Measurements from ENCODE around the gene MPP2.
A peak's percentile ranks its signal among the peaks of the same experiment; 100 is the strongest.
"Not testable (repeated sequence)": the region's sequence is repeated elsewhere in the genome, so short reads cannot be mapped to it uniquely, and the experiment has no call there.

The MPP2 gene

DNA sequence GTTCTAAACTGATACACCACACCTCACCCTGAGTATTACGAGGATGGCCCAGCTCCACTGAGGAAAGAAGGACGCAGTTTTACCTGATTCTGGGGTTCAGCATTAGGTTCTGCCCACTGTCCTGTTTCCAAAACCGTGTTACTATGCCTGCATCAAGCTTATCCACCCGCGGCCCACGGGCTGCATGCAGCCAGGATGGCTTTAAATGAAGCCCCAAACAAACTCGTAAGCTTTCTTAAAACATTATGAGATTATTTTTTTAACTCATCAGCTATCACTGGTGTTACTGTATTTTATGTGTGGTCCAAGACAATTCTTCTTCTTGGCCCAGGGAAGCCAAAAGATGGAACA is 64.4 kb downstream of the MPP2 start:
- Histone ChIP-seq H3K27ac (no peak overlapping the region), H3K9me3 (replicated peaks in 1 of 11) (no peaks in the 10 kb centered on the region), H4K20me1 (no peaks in the 10 kb centered on the region), H3K36me3 (no peaks in the 10 kb centered on the region), H3K9ac (no peak overlapping the region), H3K27me3 (no peaks in the 10 kb centered on the region), H3K4me1 (peaks cover 0 to 14% (median 8%) of the 10 kb centered on the region in 10 experiments; a peak in 15 of 20 replicates), H3K4me2 (no peak overlapping the region), H3K4me3 (no peak overlapping the region)
- no peak for TF ChIP-seq Cebpa-rat (IDR thresholded peaks at IDR 0.05)

DNA sequence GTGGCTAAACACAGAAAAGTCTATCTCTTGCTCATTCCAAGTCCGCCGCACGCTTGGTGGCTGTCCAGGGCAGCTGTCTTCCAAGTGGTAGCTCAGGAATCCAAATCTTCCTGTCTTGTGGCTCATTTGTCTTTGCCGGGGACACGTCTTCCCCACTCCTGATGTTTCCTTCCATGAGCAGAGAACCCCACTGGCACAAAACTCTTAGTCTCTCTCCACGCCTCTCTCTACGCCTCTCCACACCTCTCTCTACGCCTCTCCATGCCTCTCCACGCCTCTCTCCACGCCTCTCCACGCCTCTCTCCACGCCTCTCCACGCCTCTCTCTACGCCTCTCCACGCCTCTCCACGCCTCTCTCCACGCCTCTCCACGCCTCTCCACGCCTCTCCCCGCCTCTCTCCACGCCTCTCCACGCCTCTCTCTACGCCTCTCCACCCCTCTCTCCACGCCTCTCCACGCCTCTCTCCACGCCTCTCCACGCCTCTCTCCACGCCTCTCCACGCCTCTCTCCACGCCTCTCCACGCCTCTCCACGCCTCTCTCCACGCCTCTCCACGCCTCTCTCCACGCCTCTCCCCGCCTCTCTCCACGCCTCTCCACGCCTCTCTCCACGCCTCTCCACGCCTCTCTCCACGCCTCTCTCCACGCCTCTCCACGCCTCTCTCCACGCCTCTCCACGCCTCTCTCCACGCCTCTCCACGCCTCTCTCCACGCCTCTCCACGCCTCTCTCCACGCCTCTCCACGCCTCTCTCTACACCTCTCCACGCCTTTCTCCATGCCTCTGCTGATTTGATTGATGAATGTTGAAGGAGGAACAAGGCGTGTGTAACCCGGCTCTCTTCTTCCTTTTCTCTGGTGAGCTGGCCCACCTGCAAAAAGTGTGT is 65.0 kb downstream of the MPP2 start:
- not testable (repeated sequence) for H3K4me2 ChIP-seq; H3K27me3 ChIP-seq; H3K27ac ChIP-seq; H3K9ac ChIP-seq; H3K36me3 ChIP-seq; H4K20me1 ChIP-seq; H3K4me3 ChIP-seq; H3K9me3 ChIP-seq (replicated peaks in 1 of 11)
- peaks cover 0 to 11% (median 8%) of the 10 kb centered on the region in 10 experiments; a peak in 15 of 20 replicates for H3K4me1 ChIP-seq

DNA sequence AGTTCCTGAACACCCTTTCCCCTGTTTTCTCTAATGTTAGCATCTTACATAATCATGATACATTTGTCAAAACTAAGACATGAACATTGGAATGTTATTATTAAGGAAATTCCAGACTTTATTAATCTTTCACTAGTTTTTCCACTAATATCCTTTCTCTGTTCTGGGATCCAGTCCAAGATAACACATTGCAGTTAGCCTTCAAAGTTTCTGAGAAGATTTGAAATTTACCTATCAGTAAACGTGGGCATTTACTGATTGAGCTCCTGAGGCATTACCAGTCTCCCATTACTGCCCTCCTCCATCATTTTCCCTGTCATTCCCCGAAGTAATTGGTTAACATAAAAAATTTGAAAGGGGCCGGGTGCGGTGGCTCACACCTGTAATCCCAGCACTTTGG is 66.1 kb downstream of the MPP2 start:
- H3K27ac ChIP-seq = no peak overlapping the region
- peaks cover 0 to 6% (median 0%) of the 10 kb centered on the region in 10 experiments; a peak in 4 of 20 replicates for H3K4me1 ChIP-seq
- no peak overlapping the region for H3K4me2 ChIP-seq
- no peaks in the 10 kb centered on the region for H3K9me3 ChIP-seq (replicated peaks in 1 of 11)
- no peak for TF ChIP-seq Cebpa-rat (IDR thresholded peaks at IDR 0.05)
- H3K9ac ChIP-seq = no peak overlapping the region
- no peaks in the 10 kb centered on the region for H3K36me3 ChIP-seq
- H3K4me3 ChIP-seq = no peak overlapping the region
- no peaks in the 10 kb centered on the region for H3K27me3 ChIP-seq
- no peaks in the 10 kb centered on the region for H4K20me1 ChIP-seq

DNA sequence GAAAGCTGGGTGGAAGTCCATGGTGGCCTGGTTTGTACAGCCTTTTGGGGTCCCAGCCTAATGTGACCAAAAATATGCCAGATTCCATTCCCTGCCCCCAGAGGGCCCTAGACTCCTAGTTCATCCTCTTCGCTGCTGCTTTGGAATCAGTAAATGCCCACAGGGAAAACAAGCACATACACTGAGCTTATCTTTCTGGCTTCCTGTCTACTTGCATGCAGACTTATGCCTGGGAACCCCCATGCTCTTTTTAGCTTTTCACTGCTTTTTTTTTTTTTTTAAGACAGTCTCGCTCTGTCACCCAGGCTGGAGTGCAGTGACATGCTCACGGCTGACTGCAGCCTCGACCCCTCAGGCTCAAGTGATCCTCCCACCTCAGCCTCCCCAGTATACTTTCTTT is 66.5 kb downstream of the MPP2 start:
- Histone ChIP-seq H3K27me3 (no peaks in the 10 kb centered on the region), H3K9me3 (replicated peaks in 1 of 11) (no peaks in the 10 kb centered on the region), H3K9ac (no peak overlapping the region), H3K4me2 (no peak overlapping the region), H3K27ac (no peak overlapping the region), H3K4me3 (no peak overlapping the region), H4K20me1 (no peaks in the 10 kb centered on the region), H3K4me1 (peaks cover 0 to 6% (median 0%) of the 10 kb centered on the region in 10 experiments; a peak in 1 of 20 replicates), H3K36me3 (no peaks in the 10 kb centered on the region)
- no peak for TF ChIP-seq Cebpa-rat (IDR thresholded peaks at IDR 0.05)

DNA sequence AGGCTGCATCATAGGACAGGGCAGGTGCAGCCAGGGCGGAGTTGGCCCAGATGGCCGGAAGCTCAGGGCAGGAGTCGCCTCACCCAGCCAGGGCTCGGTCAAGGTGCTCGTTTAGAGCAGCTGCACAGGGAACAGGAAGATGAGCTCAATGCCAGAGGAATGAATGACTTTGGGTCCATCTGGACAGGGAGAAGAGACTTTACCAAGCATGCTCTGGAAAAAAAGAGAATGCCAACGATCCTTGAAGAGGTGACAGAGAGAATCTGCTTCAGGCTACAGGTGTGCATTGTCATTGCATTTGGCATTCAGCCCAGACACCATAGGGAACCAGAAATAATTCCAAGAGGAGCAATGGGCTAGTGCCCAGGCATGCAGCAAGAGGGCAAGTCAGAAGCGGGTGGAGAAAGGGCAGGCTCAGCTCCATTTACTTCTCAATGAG is 67.6 kb downstream of the MPP2 start:
- TF ChIP-seq Cebpa-rat (IDR thresholded peaks at IDR 0.05) = no peak
- Histone ChIP-seq H4K20me1 (no peaks in the 10 kb centered on the region), H3K36me3 (no peaks in the 10 kb centered on the region), H3K4me2 (no peak overlapping the region), H3K9me3 (replicated peaks in 1 of 11) (no peaks in the 10 kb centered on the region), H3K4me1 (peaks cover 0 to 6% (median 0%) of the 10 kb centered on the region in 10 experiments; a peak in 1 of 20 replicates), H3K27me3 (no peaks in the 10 kb centered on the region), H3K4me3 (no peak overlapping the region), H3K27ac (no peak overlapping the region), H3K9ac (no peak overlapping the region)

DNA sequence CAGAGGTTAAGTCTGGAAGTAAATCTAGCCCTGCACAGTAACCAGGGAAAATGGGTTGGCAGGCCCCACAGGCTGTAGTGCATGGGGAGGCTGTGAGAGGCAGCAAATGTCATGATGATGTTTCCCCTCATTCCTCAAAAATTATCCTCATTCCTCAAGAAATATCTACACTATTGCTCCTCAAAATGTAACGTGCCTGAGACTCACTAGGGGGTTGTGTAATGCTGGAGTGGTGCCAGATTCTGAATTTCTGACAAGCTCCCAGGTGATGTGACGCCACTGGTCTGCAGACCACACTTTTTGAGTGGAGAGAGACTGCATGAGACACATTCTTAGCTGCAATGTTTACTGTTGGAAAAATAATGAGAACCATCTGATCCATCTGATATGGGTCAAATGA is 73.2 kb downstream of the MPP2 start:
- H3K4me3 ChIP-seq = no peak overlapping the region
- no peaks in the 10 kb centered on the region for H3K9me3 ChIP-seq (replicated peaks in 1 of 11)
- TF ChIP-seq Cebpa-rat (IDR thresholded peaks at IDR 0.05) = no peak
- peaks cover 0 to 17% (median 6%) of the 10 kb centered on the region in 11 experiments; a peak in 12 of 22 replicates for H3K27me3 ChIP-seq
- H3K4me2 ChIP-seq = peak overlapping the region in 7 of 11 experiments; percentile 86 to 98 (median 95); a peak in 3 of 22 replicates
- H3K36me3 ChIP-seq = peaks cover 0 to 22% (median 3%) of the 10 kb centered on the region in 11 experiments; a peak in 9 of 22 replicates
- peaks cover 0 to 21% (median 0%) of the 10 kb centered on the region in 11 experiments; a peak in 4 of 22 replicates for H4K20me1 ChIP-seq
- H3K9ac ChIP-seq = no peak overlapping the region
- no peak overlapping the region for H3K27ac ChIP-seq
- peaks cover 11 to 30% (median 14%) of the 10 kb centered on the region in 10 experiments; a peak in 18 of 20 replicates for H3K4me1 ChIP-seq

DNA sequence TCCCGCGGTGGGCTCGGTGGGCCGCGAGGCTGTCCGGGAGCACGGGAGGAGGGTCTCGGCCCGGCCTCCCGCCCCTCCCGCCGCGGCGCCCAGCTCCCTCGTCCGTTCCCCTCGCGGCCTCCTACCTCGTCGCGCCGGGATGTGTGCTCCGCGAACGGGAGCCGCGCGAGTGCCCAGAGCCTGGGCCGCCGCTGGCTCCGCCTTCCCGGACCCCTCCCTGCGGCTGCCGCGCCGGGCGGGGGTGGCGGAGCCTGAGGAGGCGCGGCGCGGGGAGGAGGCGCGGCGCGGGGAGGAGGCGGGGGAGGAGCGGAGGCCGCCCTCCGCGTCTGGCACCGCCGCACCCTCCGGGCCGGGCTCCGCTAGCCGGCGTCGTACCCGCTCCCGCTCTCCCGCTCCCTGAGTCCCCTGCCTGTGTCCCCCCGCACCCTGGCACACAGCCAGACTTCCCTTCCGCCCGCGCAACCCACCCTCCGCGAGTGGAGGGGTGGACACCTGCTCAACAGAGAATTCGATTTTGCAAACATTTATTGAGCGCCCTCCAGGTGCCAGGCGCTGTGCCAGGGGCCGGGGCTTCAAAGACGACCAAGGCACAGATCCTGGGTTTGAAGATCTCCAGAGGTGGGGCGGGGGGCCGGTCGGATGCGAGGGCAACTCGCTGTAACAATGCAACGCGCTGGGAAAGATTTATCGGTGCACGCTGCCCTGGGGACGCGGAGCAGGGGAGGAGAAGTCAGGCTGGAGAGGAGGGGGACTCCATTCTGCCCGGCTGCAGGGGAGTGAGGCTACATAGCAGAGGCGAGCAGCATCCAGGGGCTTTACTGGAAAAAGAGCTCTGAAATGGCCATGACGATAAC is 74.1 kb downstream of the MPP2 start, which contains the start of gene MPP3:
Gene MPP3 (minus strand): TSS at position 171 of the 854 bp plus-strand sequence. CDS start 1,240 bp downstream, outside the sequence.
- Histone ChIP-seq H3K36me3 (peaks cover 0 to 31% (median 3%) of the 10 kb centered on the region in 11 experiments; a peak in 9 of 22 replicates), H3K9ac (peak within 1 kb of the TSS; percentile 61 to 80 (median 77)), H3K9me3 (replicated peaks in 1 of 11) (no peaks in the 10 kb centered on the region), H3K27ac (peak within 1 kb of the TSS; percentile 12 to 69 (median 42); a peak in 17 of 22 replicates), H3K4me1 (peaks cover 11 to 30% (median 14%) of the 10 kb centered on the region in 10 experiments; a peak in 18 of 20 replicates), H3K4me3 (peak within 1 kb of the TSS; percentile 58 to 76 (median 67)), H3K27me3 (peaks cover 0 to 17% (median 6%) of the 10 kb centered on the region in 11 experiments; a peak in 12 of 22 replicates), H4K20me1 (peaks cover 0 to 21% (median 0%) of the 10 kb centered on the region in 11 experiments; a peak in 4 of 22 replicates), H3K4me2 (peak within 1 kb of the TSS; percentile 81 to 98 (median 96))
- TF ChIP-seq Cebpa-rat (IDR thresholded peaks at IDR 0.05) = no peak

DNA sequence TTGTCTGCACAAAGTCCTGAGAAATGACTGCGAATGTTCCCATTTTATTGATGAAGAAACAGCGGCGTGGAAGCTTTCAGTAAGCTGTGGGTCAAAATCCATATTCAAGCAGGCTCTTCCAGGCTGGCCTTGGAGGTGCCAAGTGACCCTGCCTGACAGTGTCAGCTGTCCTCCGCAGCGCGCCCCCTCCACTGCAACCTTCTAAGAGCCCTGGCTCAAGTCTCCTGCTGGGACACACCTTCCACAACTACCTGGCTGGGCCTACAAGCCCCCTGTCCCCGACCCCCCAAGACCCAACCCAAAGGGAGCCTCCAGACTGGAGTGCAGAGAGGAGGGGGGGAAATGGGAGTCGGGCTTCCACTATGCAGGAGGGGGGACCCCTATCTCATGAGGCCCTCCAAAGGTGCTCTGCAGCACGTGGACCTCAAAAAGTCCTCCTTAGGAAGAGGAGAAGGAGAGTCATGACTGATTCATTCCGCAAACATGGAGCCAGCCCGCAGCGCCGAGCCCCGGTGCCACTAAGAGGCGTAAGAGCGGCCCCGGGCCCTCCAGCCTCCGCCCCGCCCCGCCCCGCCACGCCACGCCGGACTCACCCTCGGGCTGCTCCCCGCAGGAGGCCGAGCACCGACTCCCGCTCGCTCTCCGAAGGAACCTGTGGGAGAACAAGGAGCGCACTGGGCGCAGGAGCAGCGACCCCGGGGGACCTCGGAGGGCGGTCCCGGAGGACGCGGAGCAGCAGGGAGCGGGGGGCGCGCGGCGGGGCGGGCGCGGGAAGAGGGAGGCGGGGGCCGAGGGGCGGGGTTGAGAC is 75.0 kb downstream of the MPP2 start:
- Histone ChIP-seq H3K9ac (peak overlapping the region; percentile 61 to 80 (median 77)), H4K20me1 (peaks cover 0 to 21% (median 0%) of the 10 kb centered on the region in 11 experiments; a peak in 4 of 22 replicates), H3K4me1 (peaks cover 11 to 30% (median 14%) of the 10 kb centered on the region in 10 experiments; a peak in 18 of 20 replicates), H3K4me3 (peak overlapping the region; percentile 58 to 76 (median 67)), H3K36me3 (peaks cover 0 to 40% (median 3%) of the 10 kb centered on the region in 11 experiments; a peak in 9 of 22 replicates), H3K9me3 (replicated peaks in 1 of 11) (no peaks in the 10 kb centered on the region), H3K4me2 (peak overlapping the region; percentile 81 to 98 (median 96)), H3K27ac (peak overlapping the region; percentile 12 to 69 (median 42); a peak in 17 of 22 replicates), H3K27me3 (peaks cover 0 to 17% (median 6%) of the 10 kb centered on the region in 11 experiments; a peak in 12 of 22 replicates)
- TF ChIP-seq Cebpa-rat (IDR thresholded peaks at IDR 0.05) = no peak

All from BLaER1 treated with 17β-estradiol and CSF1 and Interleukin-3, amounts not matched to agents 10 nM and 100 nM (cell line).